Peyer's patch (tissue), 4 donors: Measurements from ENCODE around the gene CHRNA5. TPM values are rescaled to one million over a fixed set of nuclear protein-coding genes. Genes with fewer than 3 reads are reported as not detected.

ENCODE experiments used
- DNase-seq, 3 donors: peaks; one replicate each; pipeline ENCODE4 v3.0.0-alpha.2; 2017 to 2019
- H3K27ac ChIP-seq, 4 donors: fragments of 200-600 bp; sonication (generic); one replicate each; pipeline ENCODE4 v1.5.1; 2016 to 2019
- H3K27me3 ChIP-seq, 2 donors: fragments of 200-600 bp; sonication (generic); one replicate each; pipeline ENCODE4 v1.5.1; 2019
- H3K36me3 ChIP-seq, 3 donors: fragments of 200-600 bp; sonication (generic); one replicate each; pipeline ENCODE4 v1.5.1; 2016 to 2019
- H3K4me1 ChIP-seq, 4 donors: fragments of 200-600 bp; sonication (generic); one replicate each; pipeline ENCODE4 v1.5.1; 2016 to 2019
- H3K4me3 ChIP-seq, 4 donors: fragments of 200-600 bp; sonication (generic); 1 replicate in 3 of 4; 2 replicates in 1 of 4; pipeline ENCODE4 v1.5.1; 2016 to 2019; ENCODE audit warnings: mild to moderate bottlenecking in 1 of 4
- H3K9me3 ChIP-seq, 4 donors: fragments of 200-600 bp; sonication (generic); one replicate each; pipeline ENCODE4 v1.5.1; 2016 to 2019; ENCODE audit warnings: mild to moderate bottlenecking in 1 of 4
- CTCF ChIP-seq, 6 experiments: fragments of 450-650 bp in 4 of 6; fragments of 200-600 bp in 2 of 6; sonication (generic) in 1 of 6; IDR thresholded peaks; one replicate each; pipeline ENCODE4 v1.5.1; 2017 to 2019; ENCODE audit warnings: antibody characterized with exemption in 6 of 6, mild to moderate bottlenecking in 3 of 6, moderate library complexity in 1 of 6
- POLR2A ChIP-seq, 2 donors: fragments of 450-650 bp; IDR thresholded peaks; one replicate each; pipeline ENCODE4 v1.5.1; 2017; ENCODE audit warnings: antibody characterized with exemption in 2 of 2, mild to moderate bottlenecking in 2 of 2, moderate library complexity in 2 of 2
- total RNA-seq, 4 donors: library from RNA; depleted of rRNA; stranded (reverse); fragments of >200 nt; gene quantifications; one replicate each; pipeline ENCODE4 v1.1.0, GENCODE V29; 2016

CHRNA5 gene
- total RNA-seq, 4 donors from 2014 or later: 0.38 to 1.7 (median 0.87) TPM

GRCh38 chr15:78628227-78628626 lies 62.9 kb downstream of the CHRNA5 start:
- TF ChIP-seq POLR2A (IDR thresholded peaks at IDR 0.05): no peak
- TF ChIP-seq CTCF (IDR thresholded peaks at IDR 0.05): no peak
- no peak overlapping the region for H3K27ac ChIP-seq
- no peaks in the 10 kb centered on the region for H3K9me3 ChIP-seq
- no peak overlapping the region for H3K4me3 ChIP-seq
- H3K4me1 ChIP-seq: no peaks in the 10 kb centered on the region
- DNase-seq: no peak
- H3K27me3 ChIP-seq: no peaks in the 10 kb centered on the region
- no peaks in the 10 kb centered on the region for H3K36me3 ChIP-seq

GRCh38 chr15:78629031-78629715 lies 63.9 kb downstream of the CHRNA5 start:
- H3K36me3 ChIP-seq: no peaks in the 10 kb centered on the region
- no peak for DNase-seq
- TF ChIP-seq POLR2A (IDR thresholded peaks at IDR 0.05) (no peak), CTCF (IDR thresholded peaks at IDR 0.05) (no peak)

DNA sequence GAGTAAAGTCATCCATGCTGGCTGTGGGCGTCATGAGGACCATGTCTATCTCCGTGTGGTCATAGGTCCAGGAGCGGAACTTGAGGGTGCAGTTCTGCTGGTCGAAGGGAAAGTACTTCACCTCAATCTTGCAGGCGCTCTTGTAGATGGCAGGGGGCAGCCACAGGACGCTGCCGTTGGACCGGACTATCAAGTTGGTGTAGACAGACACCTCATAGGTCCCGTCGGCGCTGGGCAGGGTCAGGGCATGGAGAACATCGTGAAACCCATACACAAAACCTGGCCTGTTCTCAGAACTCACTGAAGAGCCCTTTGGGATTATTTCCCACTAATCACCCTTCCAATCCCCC lies 64.4 kb downstream of the CHRNA5 start:
- TF ChIP-seq POLR2A (IDR thresholded peaks at IDR 0.05) (no peak), CTCF (IDR thresholded peaks at IDR 0.05) (no peak)

More at GRCh38 chr15:78629031-78629715, 63.9 kb downstream of the CHRNA5 start:
- no peak overlapping the region for H3K4me3 ChIP-seq
- no peaks in the 10 kb centered on the region for H3K27me3 ChIP-seq
- H3K9me3 ChIP-seq: no peaks in the 10 kb centered on the region
- no peak overlapping the region for H3K27ac ChIP-seq
- no peaks in the 10 kb centered on the region for H3K4me1 ChIP-seq

DNA sequence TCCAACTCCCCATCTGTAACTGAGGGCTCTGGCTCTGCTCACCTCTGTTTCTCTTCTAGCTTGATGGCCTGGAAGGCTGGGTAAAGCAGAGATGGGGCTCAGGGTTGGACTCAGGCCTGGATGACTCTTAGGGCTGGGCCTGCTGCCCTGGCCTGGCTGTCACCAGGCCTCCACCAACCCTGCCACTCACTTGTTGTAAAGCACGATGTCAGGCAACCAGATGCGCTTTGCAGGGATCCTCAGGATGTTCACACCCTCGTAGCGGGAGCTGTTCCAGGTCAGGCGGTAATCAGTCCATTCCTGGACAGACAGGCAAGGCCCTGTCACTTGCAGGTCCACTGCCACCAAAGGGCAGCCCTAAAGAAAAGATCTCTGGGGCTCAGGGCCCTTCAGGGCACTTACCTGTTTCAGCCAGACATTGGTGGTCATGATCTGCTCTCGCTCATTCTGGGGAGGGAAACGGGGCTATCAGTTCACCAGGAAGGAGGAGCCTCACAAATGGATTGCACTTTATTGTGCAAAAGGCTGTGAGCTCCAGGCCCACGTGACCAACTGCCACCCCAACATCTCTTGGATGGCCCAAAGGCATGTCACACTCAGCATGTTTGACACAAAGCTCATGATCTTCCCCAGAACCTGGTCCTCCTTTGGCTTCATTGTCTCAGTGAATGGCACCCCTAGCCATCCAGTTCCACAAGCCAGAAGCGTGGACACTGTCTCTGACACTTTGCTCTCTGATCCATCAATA lies 65.7 kb downstream of the CHRNA5 start:
- no peak overlapping the region for H3K4me3 ChIP-seq
- H3K9me3 ChIP-seq: no peaks in the 10 kb centered on the region
- DNase-seq: no peak

More for the DNA sequence above, 64.4 kb downstream of the CHRNA5 start:
- Histone ChIP-seq H3K4me1 (no peaks in the 10 kb centered on the region), H3K9me3 (no peaks in the 10 kb centered on the region), H3K36me3 (no peaks in the 10 kb centered on the region), H3K27ac (no peak overlapping the region), H3K4me3 (no peak overlapping the region), H3K27me3 (no peaks in the 10 kb centered on the region)
- DNase-seq: no peak

GRCh38 chr15:78633348-78633747 lies 68.0 kb downstream of the CHRNA5 start:
- Histone ChIP-seq H3K27ac (no peak overlapping the region), H3K9me3 (no peaks in the 10 kb centered on the region), H3K36me3 (no peaks in the 10 kb centered on the region), H3K27me3 (no peaks in the 10 kb centered on the region), H3K4me3 (no peak overlapping the region), H3K4me1 (no peaks in the 10 kb centered on the region)
- TF ChIP-seq POLR2A (IDR thresholded peaks at IDR 0.05) (no peak), CTCF (IDR thresholded peaks at IDR 0.05) (no peak)
- DNase-seq: no peak

More for the DNA sequence above, 65.7 kb downstream of the CHRNA5 start:
- H3K27ac ChIP-seq: no peak overlapping the region
- no peaks in the 10 kb centered on the region for H3K27me3 ChIP-seq
- no peaks in the 10 kb centered on the region for H3K4me1 ChIP-seq
- TF ChIP-seq CTCF (IDR thresholded peaks at IDR 0.05): no peak
- no peak for TF ChIP-seq POLR2A (IDR thresholded peaks at IDR 0.05)
- H3K36me3 ChIP-seq: no peaks in the 10 kb centered on the region
